GM12872 (cell line): ENCODE data around the gene SDK2.

ENCODE experiments used
- CTCF ChIP-seq: IDR thresholded peaks from 3 replicates; pipeline ENCODE4 v1.5.1; 2011; ENCODE audit warnings: low read depth, mild to moderate bottlenecking, low read length, moderate library complexity; ENCODE audit not compliant: insufficient read depth

Gene SDK2

GRCh38 chr17:73622381-73622780, 21.9 kb downstream of the SDK2 start:
- no peak for TF ChIP-seq CTCF

DNA sequence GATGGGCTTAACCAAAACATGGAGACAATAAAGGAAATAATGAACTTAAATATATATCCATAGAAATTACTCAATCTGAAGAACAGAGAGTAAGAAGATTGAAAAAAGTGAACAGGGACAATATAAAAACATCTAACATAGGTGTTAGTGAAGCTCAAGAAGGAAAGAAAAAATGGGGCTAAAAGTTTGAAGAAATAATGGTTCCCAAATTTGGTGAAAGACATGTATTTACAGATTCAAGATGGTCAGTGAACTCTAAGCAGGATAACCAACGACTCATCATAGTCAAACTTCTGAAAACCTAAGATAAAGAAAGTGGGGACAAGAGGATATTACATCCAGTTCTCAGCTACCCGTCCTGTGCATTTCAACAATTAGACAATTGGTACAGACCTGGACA, 22.6 kb downstream of the SDK2 start:
- TF ChIP-seq CTCF, result no peak

DNA sequence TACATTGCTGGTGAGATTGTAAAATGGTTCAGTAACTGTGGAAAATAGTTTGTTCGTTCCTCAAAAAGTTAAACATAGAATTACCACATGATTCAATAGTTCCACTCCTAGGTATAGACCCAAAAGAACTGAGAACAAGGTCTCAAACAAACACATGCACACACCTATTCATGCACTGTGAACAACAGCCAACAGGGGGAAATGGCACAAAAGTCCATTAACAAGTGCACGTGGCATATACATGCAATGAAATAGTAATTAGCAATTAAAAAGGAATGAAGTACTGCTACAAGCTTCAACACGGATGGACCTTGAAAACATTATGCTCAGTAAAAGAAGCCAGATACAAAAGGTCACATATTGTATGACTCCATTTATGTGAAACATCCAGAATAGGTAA, 23.8 kb downstream of the SDK2 start:
- TF ChIP-seq CTCF, result no peak

- TF ChIP-seq CTCF, result no peak
Measured at GRCh38 chr17:73617501-73617900, 26.7 kb downstream of the SDK2 start.

GRCh38 chr17:73616873-73617404, 27.3 kb downstream of the SDK2 start:
- no peak for TF ChIP-seq CTCF

GRCh38 chr17:73616120-73616872, 27.9 kb downstream of the SDK2 start:
- no peak for TF ChIP-seq CTCF

DNA sequence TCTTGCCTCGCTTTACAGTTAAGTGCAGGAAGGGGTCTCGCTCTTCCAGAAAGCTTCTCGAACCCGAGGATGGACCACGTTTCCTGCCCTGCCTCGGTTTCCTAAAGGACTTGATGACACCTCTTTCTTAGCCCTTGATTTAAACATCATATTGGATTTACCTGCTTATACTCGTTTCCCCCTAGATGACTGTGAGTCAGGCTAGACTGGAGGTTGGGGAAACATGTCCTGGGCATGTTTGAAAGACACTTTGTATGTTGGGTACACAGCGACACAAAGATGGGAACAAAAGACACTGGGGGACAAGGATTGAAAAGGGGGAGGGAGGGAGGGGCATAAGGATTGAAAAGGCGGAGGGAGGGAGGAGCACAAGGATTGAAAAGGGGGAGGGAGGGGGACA, 30.0 kb downstream of the SDK2 start:
- TF ChIP-seq CTCF, result no peak
